HUDEP-2 (cell line): ENCODE data around the gene PTTG2.
"Not testable (repeated sequence)": the region's sequence is repeated elsewhere in the genome, so short reads cannot be mapped to it uniquely, and the experiment has no call there.

Experiments
- DNase-seq, 76 experiments: peaks; one replicate each; lab custom pipeline; 2025; ENCODE audit not compliant: unreplicated experiment in 76 of 76; lab: John Stamatoyannopoulos, UW

The PTTG2 gene

GRCh38 chr4:37960098-37960497 lies at the start of gene PTTG2:
PTTG2 (plus strand) TSS chr4:37960398; CDS start chr4:37960435, 37 bp downstream.
- no peak for DNase-seq

GRCh38 chr4:37914539-37914938 lies 45.7 kb upstream of the PTTG2 start:
- DNase-seq = no peak

GRCh38 chr4:37917388-37917787 lies 42.8 kb upstream of the PTTG2 start:
- no peak for DNase-seq

DNA sequence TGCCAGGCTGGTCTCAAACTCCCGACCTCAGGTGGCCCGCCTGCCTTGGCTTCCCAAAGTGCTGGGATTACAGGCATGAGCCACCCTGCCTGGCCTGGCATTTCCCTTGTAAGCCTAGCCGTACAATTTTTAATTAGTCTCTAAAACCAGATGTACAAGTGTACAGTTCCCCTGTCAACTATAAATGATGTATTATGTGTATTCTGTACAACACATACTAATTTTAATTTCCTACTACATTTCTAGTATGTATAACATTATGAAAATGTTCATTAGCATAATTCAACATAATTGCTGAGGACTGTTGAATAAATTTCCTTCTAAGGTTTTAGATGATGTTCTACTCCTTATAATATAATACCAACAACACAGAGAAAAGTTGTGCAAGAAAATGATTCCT lies 41.5 kb upstream of the PTTG2 start:
- no peak for DNase-seq

GRCh38 chr4:37922328-37922727 lies 37.9 kb upstream of the PTTG2 start:
- DNase-seq = peak in 21 of 76 experiments; percentile 1 to 42 (median 11)

DNA sequence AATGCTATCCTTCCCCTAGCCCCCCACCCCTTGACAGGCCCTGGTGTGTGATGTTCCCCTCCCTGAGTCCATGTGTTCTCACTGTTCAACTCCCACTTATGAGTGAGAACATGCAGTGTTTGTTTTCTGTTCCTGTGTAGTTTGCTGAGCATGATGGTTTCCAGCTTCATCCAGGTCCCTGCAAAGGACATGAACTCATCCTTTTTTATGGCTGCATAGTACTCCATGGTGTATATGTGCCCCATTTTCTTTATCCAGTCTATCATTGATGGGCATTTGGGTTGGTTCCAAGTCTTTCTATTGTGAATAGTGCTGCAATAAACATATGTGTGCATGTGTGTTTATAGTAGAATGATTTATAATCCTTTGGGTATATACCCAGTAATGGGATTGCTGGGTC lies 37.1 kb upstream of the PTTG2 start:
- not testable (repeated sequence) for DNase-seq

GRCh38 chr4:37924946-37925345 lies 35.3 kb upstream of the PTTG2 start:
- no peak for DNase-seq

DNA sequence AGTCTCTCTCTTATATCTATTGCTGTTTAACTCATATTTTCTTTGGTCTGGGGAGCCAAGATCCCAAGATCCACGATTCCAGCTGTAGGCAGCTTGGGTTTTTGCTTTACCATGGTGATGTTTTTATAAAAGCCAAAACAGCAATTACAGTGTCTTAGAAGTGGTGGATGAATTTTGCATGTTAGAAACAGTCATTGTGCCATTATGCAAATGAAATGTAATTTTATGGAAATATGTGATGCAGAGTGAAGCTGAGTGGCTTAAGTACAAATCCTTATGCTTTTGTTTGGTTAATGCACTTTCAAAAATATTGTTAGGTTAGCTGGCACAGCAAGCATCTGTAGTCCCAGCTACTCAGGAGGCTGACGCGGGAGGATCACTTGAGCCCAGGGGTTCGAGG lies 32.8 kb upstream of the PTTG2 start:
- DNase-seq = no peak

DNA sequence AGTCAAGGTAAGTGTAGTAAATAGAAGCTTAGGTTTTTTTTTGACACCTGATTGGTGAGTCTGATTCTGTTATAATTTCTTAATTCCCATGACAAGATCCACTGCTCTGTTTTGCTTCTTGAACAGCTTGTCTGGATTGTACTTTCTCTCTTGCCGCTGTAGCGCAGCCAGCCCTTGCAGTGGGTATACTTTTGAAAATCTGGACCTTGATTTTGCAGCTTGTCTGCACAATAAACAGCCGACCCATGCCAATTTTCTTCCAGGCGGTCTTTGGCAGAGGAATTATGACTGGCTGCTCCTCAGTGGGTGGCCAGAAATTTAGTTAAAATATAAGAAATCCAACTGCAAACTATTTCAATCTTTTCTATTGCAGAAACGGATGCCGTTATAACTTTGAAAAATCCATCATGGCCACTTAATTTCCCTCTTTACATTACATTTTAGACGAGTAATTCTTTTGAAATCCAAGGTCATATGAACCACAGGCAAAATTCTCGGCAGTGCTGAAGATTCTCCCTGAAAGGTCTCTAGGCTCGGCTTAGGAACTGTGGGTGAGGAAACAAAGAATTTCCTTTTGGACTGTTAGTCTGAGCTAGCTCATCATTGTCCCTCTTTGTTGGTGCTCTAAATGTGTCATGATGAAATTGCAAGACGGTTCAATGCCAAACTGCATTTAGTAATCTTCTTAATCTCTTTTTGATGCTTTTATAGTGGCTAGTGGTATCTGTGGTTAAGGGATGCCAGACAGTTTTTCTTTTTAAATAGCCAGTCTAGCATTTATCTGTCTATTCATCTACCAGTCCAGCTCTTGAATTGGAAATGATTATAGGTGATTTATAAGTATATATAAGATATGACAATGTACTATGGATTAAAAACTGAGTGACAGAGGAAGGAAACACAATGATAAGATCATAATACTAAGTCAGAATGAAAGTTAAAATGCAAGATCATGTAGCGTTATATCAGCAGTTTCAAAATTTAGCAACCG lies 31.5 kb upstream of the PTTG2 start:
- no peak for DNase-seq

DNA sequence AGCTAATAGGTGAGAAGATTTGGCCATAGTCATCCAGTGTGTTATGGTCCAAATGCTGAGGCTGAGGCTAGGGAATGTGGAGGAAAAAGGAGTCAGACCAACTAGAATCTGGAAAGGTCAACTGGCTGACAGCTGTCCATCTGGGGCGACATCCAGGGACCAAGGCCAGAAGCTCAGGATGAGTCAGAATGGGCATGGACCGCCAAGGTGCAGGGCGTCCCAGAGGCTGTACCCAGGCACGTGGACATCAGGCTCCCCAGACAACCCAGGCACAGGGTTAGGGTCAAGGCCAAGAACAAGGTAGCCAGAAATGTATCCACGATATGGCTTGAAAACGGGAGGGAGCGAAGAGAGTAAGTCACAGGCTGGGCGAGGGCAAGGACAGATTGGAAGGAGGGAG lies 26.1 kb upstream of the PTTG2 start:
- no peak for DNase-seq

DNA sequence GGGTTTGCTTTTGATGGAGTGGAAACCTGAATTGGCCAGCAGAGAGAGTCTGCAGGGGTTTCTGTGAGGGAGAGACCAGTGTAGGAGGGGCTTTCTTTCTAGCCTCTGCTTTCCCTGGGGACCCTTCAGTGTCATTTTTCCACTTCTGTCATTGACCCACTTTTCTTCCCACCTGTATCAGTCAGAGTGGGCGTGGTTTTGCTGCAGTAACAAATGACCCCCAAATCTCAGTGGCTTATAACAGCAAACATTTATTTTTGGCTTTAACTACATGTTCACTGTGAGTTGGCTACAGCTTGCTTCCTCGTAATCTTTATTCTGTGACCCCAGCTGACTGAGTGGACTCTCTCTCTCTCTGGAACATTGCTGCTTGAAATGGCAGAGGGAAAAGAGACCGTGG lies 25.6 kb upstream of the PTTG2 start:
- DNase-seq = no peak

GRCh38 chr4:37935026-37935425 lies 25.2 kb upstream of the PTTG2 start:
- DNase-seq = no peak

DNA sequence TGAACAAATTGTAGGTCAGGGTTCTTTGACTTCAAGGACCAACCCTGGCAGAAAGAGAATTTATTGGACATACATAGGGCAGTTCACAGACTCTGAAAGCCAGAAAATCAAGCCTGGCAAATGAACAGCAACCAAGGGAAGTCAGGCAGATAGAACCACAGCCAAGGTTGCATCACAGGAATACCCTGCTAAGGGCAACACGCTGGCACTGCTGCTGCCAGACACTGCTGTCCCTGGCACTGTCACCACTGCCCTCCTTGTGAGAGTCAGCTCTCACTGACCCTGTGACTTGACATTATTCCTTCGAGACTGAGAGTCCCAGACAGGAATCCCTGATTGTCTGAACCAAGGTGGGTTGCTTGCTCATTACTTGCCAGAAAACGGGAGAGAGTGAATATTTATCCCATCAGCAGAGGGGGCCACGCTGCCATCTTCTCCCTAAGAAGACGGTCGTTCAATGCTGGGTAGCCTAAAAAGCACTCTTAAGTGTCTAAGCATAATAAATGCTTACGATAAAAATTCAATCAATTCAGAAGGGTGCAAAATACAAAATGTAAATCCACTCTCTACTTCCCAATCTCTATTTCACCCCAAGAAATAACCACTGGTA lies 23.2 kb upstream of the PTTG2 start:
- no peak for DNase-seq

DNA sequence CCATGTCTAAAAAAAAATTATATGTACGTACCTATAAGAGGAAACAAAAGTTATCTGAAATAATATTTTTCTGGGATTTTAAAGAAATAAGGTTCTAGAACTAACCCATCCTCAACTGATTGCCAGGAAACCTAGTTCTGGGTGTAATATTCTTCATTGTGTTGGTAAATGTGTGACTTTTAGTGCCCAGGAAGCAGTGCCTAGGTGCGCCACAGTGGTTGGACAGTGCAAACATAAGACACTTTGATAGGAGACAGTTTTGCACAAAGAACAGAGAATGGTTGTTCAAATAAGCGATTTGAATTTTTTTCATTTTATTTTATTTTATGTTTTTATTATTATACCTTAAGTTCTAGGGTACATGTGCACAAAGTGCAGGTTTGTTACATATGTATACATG lies 22.0 kb upstream of the PTTG2 start:
- DNase-seq = no peak

GRCh38 chr4:37946503-37947179 lies 13.6 kb upstream of the PTTG2 start:
- DNase-seq = no peak

GRCh38 chr4:37948542-37948941 lies 11.7 kb upstream of the PTTG2 start:
- DNase-seq = no peak

GRCh38 chr4:37949636-37950426 lies 10.4 kb upstream of the PTTG2 start:
- DNase-seq = no peak

GRCh38 chr4:37951461-37952352 lies 8.5 kb upstream of the PTTG2 start:
- DNase-seq = no peak

DNA sequence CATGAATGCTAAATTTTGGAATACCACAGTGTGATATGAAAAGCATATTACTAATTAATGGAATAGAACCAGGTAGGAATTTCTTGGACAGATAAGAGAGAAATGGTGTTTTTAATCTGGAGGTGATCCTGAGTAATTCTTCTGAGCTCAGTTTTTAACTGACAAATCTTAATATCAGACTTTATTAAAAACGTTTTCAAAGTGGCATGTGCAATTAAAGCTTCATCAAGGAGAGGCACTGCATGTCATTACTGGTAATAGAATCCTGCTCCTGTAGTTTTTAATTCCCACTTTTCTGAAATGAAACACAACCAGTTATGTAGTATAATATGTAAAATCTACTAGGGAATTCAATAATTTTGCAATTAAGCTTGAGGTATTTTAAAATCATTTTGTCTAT lies 7.0 kb upstream of the PTTG2 start:
- DNase-seq = no peak
